Skeletal muscle tissue (tissue), 4 donors: ENCODE data around the gene SYTL3. TPM values are rescaled to one million over a fixed set of nuclear protein-coding genes. Genes with fewer than 3 reads are reported as not detected.

ENCODE experiments used
- H3K27ac ChIP-seq: one replicate; pipeline ENCODE4 v1.7.0; 2013; ENCODE audit warnings: mild to moderate bottlenecking, low read depth, low read length, inconsistent platforms
- H3K27me3 ChIP-seq, 3 donors: one replicate each; pipeline ENCODE4 v1.7.0; 2013; ENCODE audit warnings: low read length in 3 of 3; ENCODE audit not compliant: control insufficient read depth in 3 of 3, insufficient read depth in 3 of 3
- H3K36me3 ChIP-seq, 3 donors: one replicate each; pipeline ENCODE4 v1.7.0; 2013; ENCODE audit warnings: low read length in 3 of 3; ENCODE audit not compliant: control insufficient read depth in 3 of 3, insufficient read depth in 3 of 3
- H3K4me1 ChIP-seq, 3 donors: one replicate each; pipeline ENCODE4 v1.7.0; 2013; ENCODE audit warnings: low read length in 3 of 3, mild to moderate bottlenecking in 3 of 3; ENCODE audit not compliant: control insufficient read depth in 3 of 3, insufficient read depth in 3 of 3
- H3K4me3 ChIP-seq, 3 donors: one replicate each; pipeline ENCODE4 v1.7.0; 2013; ENCODE audit warnings: low read length in 3 of 3
- H3K9ac ChIP-seq, 3 donors: one replicate each; pipeline ENCODE4 v1.7.0; 2013; ENCODE audit warnings: low read length in 3 of 3, mild to moderate bottlenecking in 3 of 3, moderate library complexity in 2 of 3, low read depth in 1 of 3
- H3K9me3 ChIP-seq, 3 donors: one replicate each; pipeline ENCODE4 v1.7.0; 2013; ENCODE audit warnings: low read length in 3 of 3; ENCODE audit not compliant: control insufficient read depth in 3 of 3
- total RNA-seq: library from RNA; depleted of rRNA; stranded (reverse); fragments of >200 nt; gene quantifications from one replicate; pipeline ENCODE4 v1.2.3, GENCODE V29; 2014
- donor health status: Osteomylitis.

Gene SYTL3
- total RNA-seq, 1 donor from 2014 or later = 5.7 TPM

DNA sequence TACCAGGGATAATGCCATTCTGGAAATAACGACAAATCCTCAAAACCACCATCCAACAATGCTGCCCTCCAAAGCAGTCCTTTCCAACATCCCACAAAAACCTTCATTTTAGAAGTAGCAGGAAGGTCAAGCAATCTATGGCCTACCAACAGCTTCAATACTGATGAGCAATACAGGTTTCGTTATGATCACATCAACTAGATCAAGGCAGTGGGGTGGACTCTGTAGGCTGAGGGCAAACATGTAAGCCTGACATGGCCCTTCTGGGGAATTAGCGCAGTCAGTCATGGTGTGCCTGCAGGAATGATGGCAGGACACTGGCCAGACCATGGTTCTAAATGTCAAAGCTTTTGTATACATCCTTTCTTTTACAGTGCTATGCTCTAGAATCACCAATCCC, 127.7 kb downstream of the SYTL3 start:
- Histone ChIP-seq H3K9ac (no peak overlapping the region), H3K9me3 (no peaks in the 10 kb centered on the region), H3K36me3 (peaks cover 14 to 18% (median 14%) of the 10 kb centered on the region in 3 donors), H3K4me3 (no peak overlapping the region), H3K27me3 (no peaks in the 10 kb centered on the region), H3K4me1 (peaks cover 0 to 2% (median 0%) of the 10 kb centered on the region in 3 donors), H3K27ac (no peak overlapping the region)

DNA sequence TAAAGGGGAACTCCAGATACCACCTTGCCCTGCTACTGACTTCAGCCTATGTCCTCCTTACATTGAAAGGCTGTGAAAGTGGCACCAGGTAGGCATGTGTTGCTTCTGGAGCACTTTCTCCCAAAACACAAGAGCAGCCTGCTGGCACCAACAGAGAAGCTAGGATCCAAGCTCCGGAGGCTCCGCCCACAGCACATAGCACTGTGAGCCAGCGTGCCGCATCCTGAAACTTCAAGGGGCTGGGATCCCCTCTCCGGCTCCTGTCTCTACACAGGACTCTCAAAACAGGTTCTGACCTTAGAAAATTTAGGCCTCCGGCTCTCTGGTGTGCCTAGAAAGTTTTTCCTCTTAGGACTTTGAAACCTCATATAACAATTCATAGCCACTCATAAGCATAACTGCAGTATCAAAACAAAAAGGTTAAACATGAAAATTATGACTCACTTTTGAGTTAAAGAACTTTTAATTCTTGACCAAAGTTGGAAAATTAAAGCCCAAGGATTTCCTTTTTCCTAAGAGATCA, 128.2 kb downstream of the SYTL3 start:
- no peak overlapping the region for H3K27ac ChIP-seq
- no peak overlapping the region for H3K4me3 ChIP-seq
- no peaks in the 10 kb centered on the region for H3K27me3 ChIP-seq
- no peak overlapping the region for H3K9ac ChIP-seq
- peaks cover 19 to 22% (median 19%) of the 10 kb centered on the region in 3 donors for H3K36me3 ChIP-seq
- no peaks in the 10 kb centered on the region for H3K9me3 ChIP-seq
- H3K4me1 ChIP-seq = peaks cover 0 to 2% (median 0%) of the 10 kb centered on the region in 3 donors

DNA sequence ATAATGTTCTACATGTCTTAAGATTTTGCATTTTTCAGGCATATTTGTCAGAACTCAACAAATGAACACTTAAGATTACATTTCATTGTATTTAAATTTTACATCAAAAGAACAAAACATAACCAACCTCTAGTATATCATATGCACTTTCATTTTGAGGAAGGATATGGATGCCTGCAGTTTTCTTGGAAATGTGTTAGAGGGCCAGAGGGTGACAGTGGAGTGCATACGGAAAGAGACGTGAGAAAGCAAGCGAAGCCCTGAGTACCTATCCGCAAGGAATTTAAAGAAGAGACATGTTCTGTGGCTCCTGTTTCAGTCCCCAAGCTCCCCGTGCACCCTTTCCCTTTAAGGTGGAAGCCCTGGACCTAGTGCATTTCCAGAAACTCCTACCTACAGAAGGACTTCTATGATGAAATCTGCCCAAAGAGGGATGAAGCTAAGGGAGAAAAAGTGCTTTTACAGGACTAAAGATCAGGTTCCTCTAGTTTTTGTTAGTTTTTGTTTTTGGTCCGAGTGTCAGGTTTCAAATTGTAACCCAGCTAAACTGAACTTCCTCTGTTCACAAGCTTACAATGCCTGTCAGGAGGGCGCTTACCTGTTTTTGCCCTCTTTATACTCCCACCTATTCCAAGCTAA, 130.5 kb downstream of the SYTL3 start:
- Histone ChIP-seq H3K36me3 (peaks cover 32 to 40% (median 38%) of the 10 kb centered on the region in 3 donors), H3K9ac (no peak overlapping the region)

DNA sequence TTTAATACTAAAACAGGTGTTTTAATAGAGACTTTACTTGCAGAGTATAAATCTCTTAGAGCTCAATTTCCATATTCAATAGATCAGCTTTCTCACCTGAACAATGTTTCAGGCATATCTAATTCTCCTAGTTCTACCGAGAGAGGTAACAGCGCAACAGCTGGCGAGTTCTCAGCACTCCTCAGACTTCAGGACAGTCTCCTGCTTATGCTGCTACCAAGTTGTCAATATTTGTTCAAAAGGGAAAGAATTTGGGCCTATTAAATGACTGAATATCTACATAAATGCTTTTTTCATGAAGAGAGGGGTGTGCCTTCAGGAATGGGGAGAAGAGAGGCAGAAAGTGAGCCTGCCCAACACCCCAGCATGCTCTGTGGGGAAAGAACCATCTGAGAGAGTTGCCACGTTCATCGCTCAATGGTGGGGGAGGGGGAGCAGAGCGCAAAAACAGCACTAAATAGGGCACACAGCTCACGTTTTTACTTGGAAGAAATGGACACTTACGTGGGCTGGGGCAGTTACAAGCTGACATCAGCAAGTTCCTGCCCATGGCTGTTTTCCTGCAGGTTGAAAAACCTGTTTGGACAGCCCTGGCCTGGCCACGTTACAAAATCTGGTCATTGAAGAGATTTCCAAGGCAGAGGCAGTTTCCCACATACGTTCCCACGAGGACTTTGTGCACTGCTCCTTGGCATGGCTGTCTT, 131.3 kb downstream of the SYTL3 start:
- H3K4me1 ChIP-seq = peaks cover 0 to 2% (median 0%) of the 10 kb centered on the region in 3 donors
- no peak overlapping the region for H3K27ac ChIP-seq
- no peaks in the 10 kb centered on the region for H3K9me3 ChIP-seq
- no peak overlapping the region for H3K9ac ChIP-seq
- H3K36me3 ChIP-seq = peaks cover 29 to 40% (median 36%) of the 10 kb centered on the region in 3 donors
- no peaks in the 10 kb centered on the region for H3K27me3 ChIP-seq
- no peak overlapping the region for H3K4me3 ChIP-seq

More for the DNA sequence above, 130.5 kb downstream of the SYTL3 start:
- peaks cover 0 to 2% (median 0%) of the 10 kb centered on the region in 3 donors for H3K4me1 ChIP-seq
- H3K9me3 ChIP-seq = no peaks in the 10 kb centered on the region
- H3K27ac ChIP-seq = no peak overlapping the region
- H3K4me3 ChIP-seq = no peak overlapping the region
- H3K27me3 ChIP-seq = no peaks in the 10 kb centered on the region

DNA sequence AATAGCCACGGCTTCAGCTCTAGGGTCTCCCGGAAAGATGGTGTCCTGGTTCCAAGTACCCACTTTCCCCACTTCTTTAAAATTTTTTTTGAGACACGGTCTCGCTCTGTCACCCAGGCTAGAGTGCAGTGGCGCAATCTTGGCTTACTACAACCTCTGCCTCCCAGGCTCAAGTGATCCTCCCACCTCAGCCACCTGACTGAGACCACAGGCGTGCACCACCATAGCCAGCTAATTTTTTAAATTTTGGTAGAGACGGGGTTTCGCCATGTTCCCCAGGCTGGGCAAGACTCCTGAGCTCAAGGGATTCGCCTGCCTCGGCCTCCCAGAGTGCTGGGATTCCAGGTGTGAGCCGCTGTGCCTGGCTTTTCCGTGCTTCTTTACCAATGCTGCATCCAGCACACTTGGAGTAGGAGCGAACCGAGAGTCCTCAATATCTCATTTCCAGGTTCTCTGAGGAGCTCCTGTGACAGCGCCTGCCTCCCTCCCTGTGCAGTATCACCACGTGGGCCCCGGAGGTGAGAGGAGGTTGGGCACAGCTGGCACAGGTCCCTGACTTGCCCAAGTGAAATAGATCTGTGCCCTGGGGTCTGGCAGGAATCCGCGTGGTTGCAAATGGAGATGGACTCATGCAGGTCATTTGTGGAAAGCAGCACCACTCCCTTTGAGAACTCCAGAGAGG, 132.0 kb downstream of the SYTL3 start:
- no peak overlapping the region for H3K9ac ChIP-seq
- no peak overlapping the region for H3K4me3 ChIP-seq
- H3K36me3 ChIP-seq = peaks cover 25 to 40% (median 31%) of the 10 kb centered on the region in 3 donors
- H3K27ac ChIP-seq = no peak overlapping the region
- H3K4me1 ChIP-seq = peaks cover 0 to 2% (median 0%) of the 10 kb centered on the region in 3 donors
- no peaks in the 10 kb centered on the region for H3K9me3 ChIP-seq
- no peaks in the 10 kb centered on the region for H3K27me3 ChIP-seq

DNA sequence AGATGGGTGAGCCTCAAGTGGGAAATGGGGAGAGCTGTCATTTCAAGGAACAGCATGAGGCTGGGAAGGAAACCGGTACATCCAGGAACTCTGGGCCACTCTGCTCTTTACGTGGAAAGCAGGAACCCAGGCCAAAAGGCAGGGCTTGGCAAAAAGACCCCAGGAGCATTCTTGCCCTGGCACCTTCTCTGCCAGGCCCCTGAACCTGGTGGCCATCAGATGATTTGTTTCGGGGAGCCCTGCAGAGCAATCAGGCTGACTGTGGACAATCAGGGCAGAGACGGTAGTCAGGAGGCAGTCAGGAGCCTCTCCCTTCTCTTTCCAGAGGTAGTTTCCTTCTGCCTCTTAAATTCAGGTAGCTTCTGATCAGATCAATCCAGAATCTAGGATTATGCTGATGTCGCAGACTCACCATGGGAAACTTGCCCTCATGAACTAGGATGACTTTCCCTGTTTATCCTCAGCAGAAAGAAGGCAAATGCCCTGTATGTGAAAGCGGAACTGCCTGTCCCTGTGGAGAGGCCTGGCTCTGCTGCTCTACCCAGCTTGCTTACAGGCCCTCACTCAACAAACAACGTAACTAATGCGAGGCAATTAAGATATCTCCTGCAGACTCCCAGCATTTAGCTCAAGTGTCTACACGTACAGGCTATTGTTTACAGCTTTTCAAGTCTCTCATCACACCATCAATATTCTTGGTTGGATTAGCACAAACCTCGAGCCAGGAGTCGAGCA, 132.7 kb downstream of the SYTL3 start:
- Histone ChIP-seq H3K36me3 (peaks cover 22 to 40% (median 36%) of the 10 kb centered on the region in 3 donors), H3K9me3 (no peaks in the 10 kb centered on the region), H3K4me1 (peaks cover 0 to 2% (median 0%) of the 10 kb centered on the region in 3 donors), H3K27ac (no peak overlapping the region), H3K9ac (no peak overlapping the region), H3K4me3 (no peak overlapping the region), H3K27me3 (no peaks in the 10 kb centered on the region)

DNA sequence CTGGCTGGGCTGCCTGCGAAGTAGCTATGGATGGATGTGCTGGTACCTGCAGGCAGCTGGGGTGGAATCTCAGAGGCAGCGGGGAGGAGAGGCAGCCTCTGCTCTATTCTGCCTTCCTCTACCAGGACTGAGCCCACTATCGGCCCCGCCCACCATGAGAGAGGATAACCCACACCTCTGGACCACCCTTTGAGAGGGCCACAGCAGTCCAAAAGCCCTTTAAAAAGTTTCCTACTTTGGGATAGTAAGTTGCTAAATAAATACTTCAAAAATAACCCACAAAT, 133.3 kb downstream of the SYTL3 start:
- no peak overlapping the region for H3K4me3 ChIP-seq
- H3K27me3 ChIP-seq = no peaks in the 10 kb centered on the region
- no peak overlapping the region for H3K9ac ChIP-seq
- H3K9me3 ChIP-seq = no peaks in the 10 kb centered on the region
- no peak overlapping the region for H3K27ac ChIP-seq
- peaks cover 0 to 2% (median 0%) of the 10 kb centered on the region in 3 donors for H3K4me1 ChIP-seq
- H3K36me3 ChIP-seq = peaks cover 22 to 40% (median 38%) of the 10 kb centered on the region in 3 donors

DNA sequence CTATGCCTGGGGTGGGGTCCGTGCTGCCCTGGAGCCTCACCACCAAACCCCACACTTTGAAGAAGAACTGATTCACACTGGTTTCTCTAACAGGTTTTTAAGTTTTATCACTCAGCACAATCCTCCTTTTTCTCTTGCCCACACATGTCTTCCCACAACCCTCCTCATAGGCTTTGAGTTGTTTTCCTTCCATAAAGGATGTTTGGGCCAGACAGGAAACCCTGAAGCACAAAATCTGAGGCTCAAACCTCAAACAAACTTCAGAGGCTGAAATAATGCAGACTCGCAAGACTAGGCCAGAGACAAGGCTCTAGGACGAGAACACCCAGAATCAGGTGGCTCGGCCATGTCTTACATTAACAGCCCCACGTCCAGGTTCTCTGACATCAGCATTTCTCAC, 134.0 kb downstream of the SYTL3 start:
- Histone ChIP-seq H3K27me3 (no peaks in the 10 kb centered on the region), H3K9ac (no peak overlapping the region), H3K27ac (no peak overlapping the region), H3K4me3 (no peak overlapping the region), H3K36me3 (peaks cover 25 to 40% (median 40%) of the 10 kb centered on the region in 3 donors), H3K4me1 (peaks cover 0 to 2% (median 0%) of the 10 kb centered on the region in 3 donors), H3K9me3 (no peaks in the 10 kb centered on the region)

DNA sequence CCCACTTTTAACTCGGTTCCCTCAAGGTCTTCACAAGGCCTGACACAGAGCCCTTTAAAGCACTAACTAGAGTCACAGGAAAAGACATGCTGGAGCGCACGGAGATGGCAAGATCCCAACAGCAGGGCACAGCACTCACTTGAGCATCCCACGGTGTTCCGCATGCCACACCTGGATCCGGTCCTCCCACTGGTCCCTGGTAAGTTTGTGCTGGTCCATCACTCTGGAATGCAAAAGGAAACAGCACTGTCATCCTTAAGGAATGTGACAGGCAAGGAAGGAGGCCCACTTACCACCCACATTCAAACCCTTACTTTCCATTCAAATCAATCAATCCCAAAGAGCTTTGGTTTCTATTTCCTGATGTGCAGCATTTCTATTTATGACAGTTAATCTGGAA, 134.7 kb downstream of the SYTL3 start:
- H3K4me1 ChIP-seq = peaks cover 0 to 2% (median 0%) of the 10 kb centered on the region in 3 donors
- H3K36me3 ChIP-seq = peaks cover 26 to 43% (median 40%) of the 10 kb centered on the region in 3 donors
- H3K27me3 ChIP-seq = no peaks in the 10 kb centered on the region
- no peak overlapping the region for H3K4me3 ChIP-seq
- H3K27ac ChIP-seq = no peak overlapping the region
- H3K9ac ChIP-seq = no peak overlapping the region
- H3K9me3 ChIP-seq = no peaks in the 10 kb centered on the region
